GM12878 (cell line): ENCODE data around the gene PDE10A. TPM values are rescaled to one million over a fixed set of nuclear protein-coding genes. Genes with fewer than 3 reads are reported as not detected.

ENCODE experiments used
- ATAC-seq: fragments of 200-7000 bp; cut with Tn5 transposase; 3 replicates; pipeline ENCODE4 v1.9.1; 2020; ENCODE audit warnings: mild to moderate bottlenecking, moderate library complexity
- BruUV-seq: library from RNA; stranded (reverse); fragments of 400-500 nt; replicated peaks from 2 replicates; lab custom pipeline; 2021; lab: Mats Ljungman, UMichigan
- CTCF ChIA-PET: fragments of 300-600 bp; sonication (Branson Sonifier 250); formaldehyde crosslinking; extraction: SDS; loops from one replicate; lab custom pipeline; 2021; ENCODE audit warnings: inconsistent platforms; lab: Yijun Ruan, JAX
- POLR2A ChIA-PET: fragments of 350-600 bp; formaldehyde crosslinking; extraction: SDS; loops from one replicate; lab custom pipeline; 2021; ENCODE audit warnings: inconsistent platforms; lab: Charles Lee
- RAD21 ChIA-PET: fragments of 300-600 bp; sonication (Branson Sonifier 250); formaldehyde crosslinking; loops from one replicate; lab custom pipeline; 2023; ENCODE audit warnings: antibody characterized with exemption; ENCODE audit not compliant: unreplicated experiment; lab: Charles Lee
- SMC1A ChIA-PET: fragments of 300-600 bp; sonication (Branson Sonifier 250); formaldehyde crosslinking; loops from one replicate; lab custom pipeline; 2023; ENCODE audit not compliant: unreplicated experiment, uncharacterized antibody; lab: Charles Lee
- DNase-seq: peaks from one replicate; pipeline ENCODE4 v3.0.0-alpha.2; 2011; ENCODE audit warnings: low read depth, low spot score
- FAIRE-seq: peaks from 3 replicates; lab custom pipeline; 2011; peaks lifted over from hg19 to GRCh38; lab: Jason Lieb, UNC
- H2AFZ ChIP-seq: 2 replicates; pipeline ENCODE4 v1.6.0; 2011; ENCODE audit warnings: low read depth, low read length, control low read depth; ENCODE audit not compliant: control insufficient read depth
- H3K27ac ChIP-seq: 2 replicates; pipeline ENCODE4 v1.5.1; 2011; ENCODE audit warnings: control low read depth; ENCODE audit not compliant: control insufficient read depth, insufficient read depth
- H3K27me3 ChIP-seq, 2 experiments: replicated peaks in 1 of 2; 2 replicates each; pipeline versions ENCODE4 v1.6.0 to v1.6.1; 2011; ENCODE audit warnings: low read length in 1 of 2; ENCODE audit not compliant: control insufficient read depth in 2 of 2, insufficient read depth in 2 of 2
- H3K36me3 ChIP-seq, 2 experiments: 2 replicates each; pipeline ENCODE4 v1.5.1; 2011; ENCODE audit warnings: low read length in 1 of 2; ENCODE audit not compliant: control insufficient read depth in 2 of 2, insufficient read depth in 2 of 2
- H3K4me1 ChIP-seq: 2 replicates; pipeline ENCODE4 v1.6.1; 2011; ENCODE audit warnings: mild to moderate bottlenecking, low read length, moderate library complexity, mixed read lengths; ENCODE audit not compliant: control insufficient read depth, insufficient read depth
- H3K4me2 ChIP-seq: 2 replicates; pipeline ENCODE4 v1.6.0; 2011; ENCODE audit warnings: control low read depth; ENCODE audit not compliant: control insufficient read depth, insufficient read depth
- H3K4me3 ChIP-seq: fragments of 200-600 bp; sonication (generic); 2 replicates; pipeline ENCODE4 v1.5.1; 2016
- H3K79me2 ChIP-seq: 2 replicates; pipeline ENCODE4 v1.6.0; 2011; ENCODE audit warnings: low read length; ENCODE audit not compliant: control insufficient read depth, insufficient read depth
- H3K9ac ChIP-seq: 2 replicates; pipeline ENCODE4 v1.8.0; 2011; ENCODE audit warnings: low read length, control low read depth, mixed read lengths; ENCODE audit not compliant: control insufficient read depth, insufficient read depth
- H3K9me3 ChIP-seq: replicated peaks from 3 replicates; pipeline ENCODE4 v1.5.1; 2011; ENCODE audit warnings: mild to moderate bottlenecking, low read length; ENCODE audit not compliant: control insufficient read depth, insufficient read depth
- H4K20me1 ChIP-seq: 2 replicates; pipeline ENCODE4 v1.6.0; 2011; ENCODE audit not compliant: control insufficient read depth, insufficient read depth
- ASH2L ChIP-seq: fragments of 300-600, 200-600 bp; sonication (generic); IDR thresholded peaks from 2 replicates; pipeline ENCODE4 v1.6.1; 2017; ENCODE audit warnings: low read depth, mild to moderate bottlenecking, borderline replicate concordance
- ATF7 ChIP-seq: fragments of 450-650 bp; IDR thresholded peaks from 2 replicates; pipeline ENCODE4 v1.6.1; 2016; ENCODE audit warnings: low read depth, mild to moderate bottlenecking
- CHD1 ChIP-seq: IDR thresholded peaks from 2 replicates; pipeline ENCODE4 v1.6.1; 2012; ENCODE audit warnings: low read depth, low read length, improper control_type of control experiment
- EGR1 ChIP-seq, 2 experiments: IDR thresholded peaks; 1 replicate in 1 of 2; 2 replicates in 1 of 2; pipeline ENCODE4 v1.6.1; 2011 to 2012; ENCODE audit warnings: low read depth in 2 of 2, low read length in 2 of 2, borderline replicate concordance in 1 of 2, mild to moderate bottlenecking in 1 of 2, moderate library complexity in 1 of 2
- HDGF ChIP-seq: fragments of 450-650 bp; IDR thresholded peaks from 2 replicates; pipeline ENCODE4 v1.6.1; 2016; ENCODE audit warnings: antibody characterized with exemption
- IKZF2 ChIP-seq, 2 experiments: fragments of 450-650 bp; IDR thresholded peaks; 2 replicates each; pipeline ENCODE4 v1.6.1; 2017; ENCODE audit warnings: mild to moderate bottlenecking in 2 of 2, moderate library complexity in 2 of 2
- MTA2 ChIP-seq: fragments of 450-650 bp; IDR thresholded peaks from 2 replicates; pipeline ENCODE4 v1.6.1; 2016; ENCODE audit warnings: low read depth, mild to moderate bottlenecking, moderate library complexity
- MTA3 ChIP-seq: IDR thresholded peaks from 2 replicates; pipeline ENCODE4 v1.6.1; 2012; ENCODE audit warnings: low read length, inconsistent platforms, borderline replicate concordance
- NR2C1 ChIP-seq: fragments of 450-650 bp; IDR thresholded peaks from 2 replicates; pipeline ENCODE4 v1.6.1; 2017; ENCODE audit warnings: antibody characterized with exemption, mild to moderate bottlenecking, moderate library complexity
- NR2F1 ChIP-seq: fragments of 450-650 bp; conservative IDR thresholded peaks from 2 replicates; pipeline ENCODE4 v1.6.1; 2017; ENCODE audit warnings: mild to moderate bottlenecking
- NRF1 ChIP-seq: conservative IDR thresholded peaks from 2 replicates; pipeline ENCODE4 v1.6.1; 2011; ENCODE audit warnings: mild to moderate bottlenecking, low read depth, low read length, improper control_type of control experiment
- SMC3 ChIP-seq: IDR thresholded peaks from 2 replicates; pipeline ENCODE4 v1.6.1; 2011; ENCODE audit warnings: low read length, improper control_type of control experiment, borderline replicate concordance
- SRF ChIP-seq, 2 experiments: IDR thresholded peaks; 2 replicates each; pipeline ENCODE4 v1.6.1; 2011; ENCODE audit warnings: low read depth in 2 of 2, low read length in 2 of 2, mild to moderate bottlenecking in 1 of 2, moderate library complexity in 1 of 2
- YBX1 ChIP-seq: fragments of 450-650 bp; IDR thresholded peaks from 2 replicates; pipeline ENCODE4 v1.6.1; 2016; ENCODE audit warnings: antibody characterized with exemption
- ZSCAN29 ChIP-seq: fragments of 450-650 bp; IDR thresholded peaks from 2 replicates; pipeline ENCODE4 v1.6.1; 2017; ENCODE audit warnings: mild to moderate bottlenecking, moderate library complexity
- WGBS: methylation state at CpG from one replicate; pipeline ENCODE4 v1.1.6; 2016; ENCODE audit warnings: low lambda C conversion rate; ENCODE audit not compliant: insufficient replicate concordance, insufficient coverage; ENCODE audit errors: missing lambda C conversion rate; 5-methylcytosine and 5-hydroxymethylcytosine counted together
- in situ Hi-C: fragments of 300-500 bp; cut with MboI; formaldehyde crosslinking; loops from 9 replicates; pipeline ENCODE4 v1.14.3; 2018; ENCODE audit warnings: mixed read lengths
- intact Hi-C: fragments of 100-400 bp; cut with micrococcal nuclease; formaldehyde crosslinking; loops from one replicate; pipeline ENCODE4 v1.14.2; 2022; ENCODE audit not compliant: unreplicated experiment
- polyA plus RNA-seq, 11 experiments: library from polyadenylated mRNA; depleted of rRNA in 4 of 11; unstranded in 6 of 11; stranded (reverse) in 5 of 11; fragments of >200 nt; fragmentation: Nextera tagmentation in 4 of 11; fragmentation: Illumina TruSeq in 1 of 11; extraction: Ambion mirVana in 4 of 11; extraction: Trizol in 1 of 11; gene quantifications; 1 replicate in 1 of 11; 2 replicates in 10 of 11; pipeline versions ENCODE4 v1.2.1 to v1.2.3, GENCODE V29; 2011 to 2016; ENCODE audit warnings: inconsistent platforms in 2 of 11, missing spikeins in 2 of 11, low read depth in 1 of 11
- total RNA-seq, 4 experiments: library from RNA; depleted of rRNA in 3 of 4; stranded (reverse); fragments of >200 nt in 3 of 4; fragmentation: Illumina TruSeq in 1 of 4; extraction: Trizol in 1 of 4; gene quantifications; 2 replicates each; pipeline versions ENCODE4 v1.2.1 to v1.2.3, GENCODE V29; 2013 to 2021
- TF ChIP-seq, protein P1 (sequence below): fragments of 450-650 bp; IDR thresholded peaks from 2 replicates; pipeline ENCODE4 v1.6.1; 2014; ENCODE audit warnings: mild to moderate bottlenecking
- TF ChIP-seq, protein P2 (sequence below): fragments of 450-650 bp; IDR thresholded peaks from 2 replicates; pipeline ENCODE4 v1.6.1; 2017; ENCODE audit warnings: antibody characterized with exemption, mild to moderate bottlenecking, moderate library complexity
- TF ChIP-seq, protein P3 (sequence below): IDR thresholded peaks from 2 replicates; pipeline ENCODE4 v1.6.1; 2011; ENCODE audit warnings: low read depth, mild to moderate bottlenecking, low read length, moderate library complexity, borderline replicate concordance; ENCODE audit errors: extremely low read depth
- TF ChIP-seq, protein P4 (sequence below): fragments of 150-350 bp; IDR thresholded peaks from 2 replicates; pipeline ENCODE4 v1.6.1; 2014; ENCODE audit warnings: mild to moderate bottlenecking, low read depth, low read length

The PDE10A gene
- total and polyA plus RNA-seq, 10 of the 15 experiments (the other 5 are each of a cell fraction or from before 2014, with no cell fraction given), result under 0.01 to 1.3 (median 0.03) TPM; not detected in 2

DNA sequence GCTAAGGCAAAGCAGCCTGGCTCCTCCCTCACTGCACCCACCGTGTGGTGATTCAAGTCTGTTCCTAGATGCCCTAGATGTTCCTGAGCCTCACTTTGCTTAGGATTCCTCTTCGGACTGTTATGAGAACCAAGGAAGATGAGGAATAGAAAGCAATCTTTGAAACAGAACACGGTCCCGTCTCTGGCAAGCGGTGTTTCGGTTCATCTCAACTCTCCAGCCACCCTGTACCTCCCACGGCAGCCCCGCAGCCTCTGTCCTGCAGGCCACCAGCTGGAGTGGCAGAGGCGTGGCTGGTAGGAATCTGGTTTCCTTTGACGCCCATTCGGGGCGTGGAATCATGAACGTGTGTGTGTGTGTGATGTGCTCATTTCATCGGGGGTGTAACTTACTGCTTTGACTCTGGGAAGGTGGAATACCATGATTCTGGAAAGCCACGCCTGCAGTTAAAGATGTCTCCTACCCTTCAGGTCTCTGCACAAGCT, 21.3 kb downstream of the PDE10A start:
- Histone ChIP-seq H3K36me3 (no peaks in the 10 kb centered on the region), H3K9ac (no peak overlapping the region), H4K20me1 (no peaks in the 10 kb centered on the region), H3K4me2 (no peak overlapping the region), H3K9me3 (no peaks in the 10 kb centered on the region), H3K79me2 (no peaks in the 10 kb centered on the region), H3K27ac (no peak overlapping the region), H3K4me1 (no peaks in the 10 kb centered on the region), H3K4me3 (no peak overlapping the region), H2AFZ (no peak overlapping the region), H3K27me3 (no peaks in the 10 kb centered on the region; a peak in 1 of 4 replicates)
- RAD21 ChIA-PET, result no interaction called here
- 44% methylated on average over 14 of the region's 15 CpGs for WGBS
- ATAC-seq (no peak), FAIRE-seq (no peak), DNase-seq (no peak)
- in situ Hi-C loops (no loop called here), intact Hi-C loops (no loop called here)
- no peak for TF ChIP-seq EGR1 (IDR thresholded peaks at IDR 0.05; ENCODE audit: borderline replicate concordance in 1 of 2, low read depth in 2 of 2, low read length in 2 of 2)
- no peak for TF ChIP-seq MTA2
- TF ChIP-seq SRF (IDR thresholded peaks at IDR 0.05; ENCODE audit: low read depth in 2 of 2, low read length in 2 of 2), result no peak
- TF ChIP-seq ATF7, result no peak
- TF ChIP-seq SMC3, result no peak
- no peak for TF ChIP-seq CHD1
- TF ChIP-seq, protein P1, sequence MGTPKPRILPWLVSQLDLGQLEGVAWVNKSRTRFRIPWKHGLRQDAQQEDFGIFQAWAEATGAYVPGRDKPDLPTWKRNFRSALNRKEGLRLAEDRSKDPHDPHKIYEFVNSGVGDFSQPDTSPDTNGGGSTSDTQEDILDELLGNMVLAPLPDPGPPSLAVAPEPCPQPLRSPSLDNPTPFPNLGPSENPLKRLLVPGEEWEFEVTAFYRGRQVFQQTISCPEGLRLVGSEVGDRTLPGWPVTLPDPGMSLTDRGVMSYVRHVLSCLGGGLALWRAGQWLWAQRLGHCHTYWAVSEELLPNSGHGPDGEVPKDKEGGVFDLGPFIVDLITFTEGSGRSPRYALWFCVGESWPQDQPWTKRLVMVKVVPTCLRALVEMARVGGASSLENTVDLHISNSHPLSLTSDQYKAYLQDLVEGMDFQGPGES, result no peak
- TF ChIP-seq ASH2L, result no peak
- TF ChIP-seq IKZF2 (IDR thresholded peaks at IDR 0.05), result no peak
- no peak for TF ChIP-seq NRF1
- TF ChIP-seq, protein P2, sequence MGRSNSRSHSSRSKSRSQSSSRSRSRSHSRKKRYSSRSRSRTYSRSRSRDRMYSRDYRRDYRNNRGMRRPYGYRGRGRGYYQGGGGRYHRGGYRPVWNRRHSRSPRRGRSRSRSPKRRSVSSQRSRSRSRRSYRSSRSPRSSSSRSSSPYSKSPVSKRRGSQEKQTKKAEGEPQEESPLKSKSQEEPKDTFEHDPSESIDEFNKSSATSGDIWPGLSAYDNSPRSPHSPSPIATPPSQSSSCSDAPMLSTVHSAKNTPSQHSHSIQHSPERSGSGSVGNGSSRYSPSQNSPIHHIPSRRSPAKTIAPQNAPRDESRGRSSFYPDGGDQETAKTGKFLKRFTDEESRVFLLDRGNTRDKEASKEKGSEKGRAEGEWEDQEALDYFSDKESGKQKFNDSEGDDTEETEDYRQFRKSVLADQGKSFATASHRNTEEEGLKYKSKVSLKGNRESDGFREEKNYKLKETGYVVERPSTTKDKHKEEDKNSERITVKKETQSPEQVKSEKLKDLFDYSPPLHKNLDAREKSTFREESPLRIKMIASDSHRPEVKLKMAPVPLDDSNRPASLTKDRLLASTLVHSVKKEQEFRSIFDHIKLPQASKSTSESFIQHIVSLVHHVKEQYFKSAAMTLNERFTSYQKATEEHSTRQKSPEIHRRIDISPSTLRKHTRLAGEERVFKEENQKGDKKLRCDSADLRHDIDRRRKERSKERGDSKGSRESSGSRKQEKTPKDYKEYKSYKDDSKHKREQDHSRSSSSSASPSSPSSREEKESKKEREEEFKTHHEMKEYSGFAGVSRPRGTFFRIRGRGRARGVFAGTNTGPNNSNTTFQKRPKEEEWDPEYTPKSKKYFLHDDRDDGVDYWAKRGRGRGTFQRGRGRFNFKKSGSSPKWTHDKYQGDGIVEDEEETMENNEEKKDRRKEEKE, result no peak
- TF ChIP-seq ZSCAN29, result no peak
- TF ChIP-seq NR2F1, result no peak
- TF ChIP-seq NR2C1, result no peak
- no peak for TF ChIP-seq HDGF
- TF ChIP-seq, protein P3, sequence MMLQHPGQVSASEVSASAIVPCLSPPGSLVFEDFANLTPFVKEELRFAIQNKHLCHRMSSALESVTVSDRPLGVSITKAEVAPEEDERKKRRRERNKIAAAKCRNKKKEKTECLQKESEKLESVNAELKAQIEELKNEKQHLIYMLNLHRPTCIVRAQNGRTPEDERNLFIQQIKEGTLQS, result no peak
- no peak for TF ChIP-seq MTA3
- no peak for TF ChIP-seq YBX1
- TF ChIP-seq, protein P4, sequence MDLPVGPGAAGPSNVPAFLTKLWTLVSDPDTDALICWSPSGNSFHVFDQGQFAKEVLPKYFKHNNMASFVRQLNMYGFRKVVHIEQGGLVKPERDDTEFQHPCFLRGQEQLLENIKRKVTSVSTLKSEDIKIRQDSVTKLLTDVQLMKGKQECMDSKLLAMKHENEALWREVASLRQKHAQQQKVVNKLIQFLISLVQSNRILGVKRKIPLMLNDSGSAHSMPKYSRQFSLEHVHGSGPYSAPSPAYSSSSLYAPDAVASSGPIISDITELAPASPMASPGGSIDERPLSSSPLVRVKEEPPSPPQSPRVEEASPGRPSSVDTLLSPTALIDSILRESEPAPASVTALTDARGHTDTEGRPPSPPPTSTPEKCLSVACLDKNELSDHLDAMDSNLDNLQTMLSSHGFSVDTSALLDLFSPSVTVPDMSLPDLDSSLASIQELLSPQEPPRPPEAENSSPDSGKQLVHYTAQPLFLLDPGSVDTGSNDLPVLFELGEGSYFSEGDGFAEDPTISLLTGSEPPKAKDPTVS, result no peak
- POLR2A ChIA-PET, result no interaction called here
- SMC1A ChIA-PET, result no interaction called here
- BruUV-seq, result no TSS peak
- CTCF ChIA-PET, result no interaction called here
